B cell (primary cell): ENCODE results near the gene CHST15. TPM values are rescaled to one million over a fixed set of nuclear protein-coding genes. Genes with fewer than 3 reads are reported as not detected.

Experiments used
- ATAC-seq: fragments of 200-7000 bp; cut with Tn5 transposase; one replicate; pipeline ENCODE4 v1.10.0; 2021; ENCODE audit warnings: low read depth, mild to moderate bottlenecking, moderate number of reproducible peaks, moderate library complexity
- CTCF ChIA-PET: fragments of 350-600 bp; sonication (Branson Sonifier 250); formaldehyde crosslinking; loops from one replicate; lab custom pipeline; 2021; ENCODE audit warnings: antibody characterized with exemption, inconsistent platforms; lab: Charles Lee
- POLR2A ChIA-PET: fragments of 350-600 bp; sonication (Branson Sonifier 250); formaldehyde crosslinking; loops from one replicate; lab custom pipeline; 2021; ENCODE audit warnings: antibody characterized with exemption; lab: Charles Lee
- DNase-seq: peaks from one replicate; pipeline ENCODE4 v3.0.0; 2013
- H2AFZ ChIP-seq: 2 replicates; pipeline ENCODE4 v1.6.1; 2012; ENCODE audit warnings: mild to moderate bottlenecking, low read depth, low read length; ENCODE audit not compliant: insufficient read depth, poor library complexity, severe bottlenecking
- H3K27ac ChIP-seq, 2 donors: 1 replicate in 1 of 2; 2 replicates in 1 of 2; pipeline ENCODE4 v1.5.1; 2012 to 2013; ENCODE audit warnings: low read length in 2 of 2, mild to moderate bottlenecking in 2 of 2, moderate library complexity in 1 of 2
- H3K27me3 ChIP-seq, 4 experiments: fragments of 200-600 bp in 1 of 4; sonication (generic) in 1 of 4; replicated peaks in 1 of 4; 1 replicate in 2 of 4; 2 replicates in 2 of 4; pipeline versions ENCODE4 v1.6.1 to v1.7.0; 2013 to 2016; ENCODE audit warnings: low read length in 3 of 4, mild to moderate bottlenecking in 2 of 4, mixed read lengths in 1 of 4, moderate library complexity in 1 of 4; ENCODE audit not compliant: insufficient read depth in 4 of 4, control insufficient read depth in 3 of 4; ENCODE audit errors: control extremely low read depth in 1 of 4
- H3K36me3 ChIP-seq, 2 experiments: replicated peaks in 1 of 2; 1 replicate in 1 of 2; 2 replicates in 1 of 2; pipeline versions ENCODE4 v1.6.1 to v1.7.1; 2013; ENCODE audit warnings: low read length in 1 of 2; ENCODE audit not compliant: insufficient read depth in 2 of 2, control insufficient read depth in 1 of 2; ENCODE audit errors: control extremely low read depth in 1 of 2, extremely low read depth in 1 of 2
- H3K4me1 ChIP-seq, 2 donors: fragments of 200-600 bp in 1 of 2; sonication (generic) in 1 of 2; 1 replicate in 1 of 2; 2 replicates in 1 of 2; pipeline versions ENCODE4 v1.5.1 to v1.6.1; 2013 to 2017; ENCODE audit warnings: low read length in 2 of 2; ENCODE audit not compliant: control insufficient read depth in 2 of 2, insufficient read depth in 2 of 2
- H3K4me2 ChIP-seq: replicated peaks from 2 replicates; pipeline ENCODE3; 2012; ENCODE audit warnings: mild to moderate bottlenecking, low read depth, low read length; ENCODE audit not compliant: poor library complexity, severe bottlenecking
- H3K4me3 ChIP-seq, 5 experiments: fragments of 200-600 bp in 1 of 5; sonication (generic) in 1 of 5; 1 replicate in 3 of 5; 2 replicates in 2 of 5; pipeline versions ENCODE4 v1.5.1 to v1.7.0; 2011 to 2016; ENCODE audit warnings: low read length in 4 of 5, mild to moderate bottlenecking in 4 of 5, low read depth in 2 of 5, control low read depth in 1 of 5, moderate library complexity in 1 of 5; ENCODE audit not compliant: insufficient read depth in 1 of 5; ENCODE audit errors: control extremely low read depth in 1 of 5, extremely low read depth in 1 of 5
- H3K79me2 ChIP-seq: fragments of 200-600 bp; sonication (generic); one replicate; pipeline ENCODE4 v1.6.0; 2016; ENCODE audit warnings: low read length; ENCODE audit not compliant: control insufficient read depth, insufficient read depth
- H3K9ac ChIP-seq: fragments of 200-600 bp; sonication (generic); 2 replicates; pipeline ENCODE4 v1.6.1; 2017; ENCODE audit warnings: mild to moderate bottlenecking, low read length, moderate library complexity
- H3K9me3 ChIP-seq, 3 donors: one replicate each; pipeline versions ENCODE4 v1.6.1 to v1.7.1; 2013; ENCODE audit warnings: low read length in 2 of 3; ENCODE audit not compliant: control insufficient read depth in 2 of 3, insufficient read depth in 1 of 3; ENCODE audit errors: control extremely low read depth in 1 of 3
- H4K20me1 ChIP-seq: 2 replicates; pipeline ENCODE4 v1.6.0; 2012; ENCODE audit warnings: mild to moderate bottlenecking, low read length; ENCODE audit not compliant: insufficient read depth, control insufficient read depth, poor library complexity, severe bottlenecking
- H3K27ac Mint-ChIP-seq: one replicate; pipeline ENCODE4 v1.8.0; 2021; ENCODE audit warnings: mixed read lengths
- H3K27me3 Mint-ChIP-seq: one replicate; pipeline ENCODE4 v1.8.0; 2021; ENCODE audit warnings: mixed read lengths
- H3K4me1 Mint-ChIP-seq: one replicate; pipeline ENCODE4 v1.8.0; 2021; ENCODE audit warnings: mixed read lengths
- H3K4me3 Mint-ChIP-seq: one replicate; pipeline ENCODE4 v1.8.0; 2021; ENCODE audit warnings: mixed read lengths
- H3K9me3 Mint-ChIP-seq: one replicate; pipeline ENCODE4 v1.8.0; 2022; ENCODE audit warnings: mixed read lengths; ENCODE audit not compliant: insufficient read depth
- CTCF ChIP-seq: fragments of 200-600 bp; IDR thresholded peaks from one replicate; pipeline ENCODE4 v1.8.0; 2022; ENCODE audit warnings: antibody characterized with exemption, mild to moderate bottlenecking
- EZH2 ChIP-seq: IDR thresholded peaks from 2 replicates; pipeline ENCODE4 v1.6.1; 2012; ENCODE audit warnings: borderline replicate concordance, low read depth, mild to moderate bottlenecking, moderate library complexity, low read length; ENCODE audit not compliant: insufficient read depth, poor library complexity, severe bottlenecking
- WGBS: methylation state at CpG from one replicate; pipeline ENCODE4 v1.1.5; 2013; ENCODE audit warnings: missing lambda C conversion rate; ENCODE audit not compliant: insufficient coverage; 5-methylcytosine and 5-hydroxymethylcytosine counted together
- intact Hi-C: fragments of 100-400 bp; cut with micrococcal nuclease; formaldehyde crosslinking; loops from one replicate; pipeline ENCODE4 v1.10.0; 2022
- polyA plus RNA-seq: library from polyadenylated mRNA; depleted of rRNA; stranded (reverse); fragments of >200 nt; gene quantifications from 2 replicates; pipeline ENCODE4 v1.2.3, GENCODE V29; 2012
- total RNA-seq, 2 donors: library from RNA; stranded (reverse); fragments of 120-200 nt in 1 of 2; gene quantifications; 1 replicate in 1 of 2; 2 replicates in 1 of 2; pipeline versions ENCODE4 v1.2.3 to v1.2.4, GENCODE V29; 2013 to 2022

Gene CHST15
- total and polyA plus RNA-seq, 2 donors (not counting 1 experiment from before 2014, with no cell fraction given), result 17.9 to 75.4 TPM

GRCh38 chr10:124043310-124044142, 49.9 kb downstream of the CHST15 start:
- Mint-ChIP-seq H3K27me3 (no peaks in the 10 kb centered on the region), H3K9me3 (no peaks in the 10 kb centered on the region), H3K27ac (peak overlapping the region; percentile 80), H3K4me3 (peak overlapping the region; percentile 63), H3K4me1 (peaks cover 51% of the 10 kb centered on the region)
- Histone ChIP-seq H3K79me2 (peaks cover 19% of the 10 kb centered on the region), H3K4me2 (peak overlapping the region; percentile 45), H3K4me3 (peak overlapping the region in 1 of 5 experiments; percentile 0), H3K9me3 (peaks cover 0 to 6% (median 0%) of the 10 kb centered on the region in 3 donors), H3K9ac (peak overlapping the region; percentile 5), H3K27me3 (no peaks in the 10 kb centered on the region), H4K20me1 (peaks cover 16% of the 10 kb centered on the region), H3K4me1 (peaks cover 33 to 36% of the 10 kb centered on the region in 2 donors), H3K27ac (peak overlapping the region in 1 of 2 donors; percentile 55), H2AFZ (no peak overlapping the region), H3K36me3 (peaks cover 0 to 41% of the 10 kb centered on the region in 2 experiments)
- DNase-seq (peak; percentile 77), ATAC-seq (peak; percentile 89)
- ChIA-PET CTCF (interaction anchor here (0.7 to 2.8 kb wide), 16 partner anchors 17 to 182 kb away, joined by 3 to 17 read pairs (median 4); partner anchors contain the start of gene CHST15), POLR2A (interaction anchor here (0.6 to 1.7 kb wide), 4 partner anchors 49 to 346 kb away, joined by 3 to 12 read pairs (median 4); partner anchors contain the start of gene CHST15)
- WGBS, result 64% methylated on average over 8 of the region's 12 CpGs
- TF ChIP-seq EZH2, result no peak
- no peak for TF ChIP-seq CTCF
- intact Hi-C loops, result loop anchor here (1.0 kb wide), 1 partner anchor 8 kb away; no protein-coding TSS in a partner anchor
